Mammary epithelial cell (primary cell): Measurements from ENCODE around the gene ZNF804B.

Experiments used
- EZH2 ChIP-seq: IDR thresholded peaks from 2 replicates; pipeline ENCODE4 v1.6.1; 2012; ENCODE audit warnings: low read length, inconsistent platforms, borderline replicate concordance
- TF ChIP-seq, protein P1 (sequence below), 2 donors: IDR thresholded peaks in 1 of 2; conservative IDR thresholded peaks in 1 of 2; 2 replicates each; pipeline ENCODE4 v1.5.1; 2011 to 2012; ENCODE audit warnings: inconsistent platforms in 2 of 2, low read length in 2 of 2, mild to moderate bottlenecking in 2 of 2, control low read depth in 1 of 2, low read depth in 1 of 2; ENCODE audit not compliant: insufficient read depth in 1 of 2; ENCODE audit errors: extremely low read depth in 1 of 2

GRCh38 chr7:89339748-89340147 is 580.2 kb downstream of the ZNF804B start:
- TF ChIP-seq, protein P1, sequence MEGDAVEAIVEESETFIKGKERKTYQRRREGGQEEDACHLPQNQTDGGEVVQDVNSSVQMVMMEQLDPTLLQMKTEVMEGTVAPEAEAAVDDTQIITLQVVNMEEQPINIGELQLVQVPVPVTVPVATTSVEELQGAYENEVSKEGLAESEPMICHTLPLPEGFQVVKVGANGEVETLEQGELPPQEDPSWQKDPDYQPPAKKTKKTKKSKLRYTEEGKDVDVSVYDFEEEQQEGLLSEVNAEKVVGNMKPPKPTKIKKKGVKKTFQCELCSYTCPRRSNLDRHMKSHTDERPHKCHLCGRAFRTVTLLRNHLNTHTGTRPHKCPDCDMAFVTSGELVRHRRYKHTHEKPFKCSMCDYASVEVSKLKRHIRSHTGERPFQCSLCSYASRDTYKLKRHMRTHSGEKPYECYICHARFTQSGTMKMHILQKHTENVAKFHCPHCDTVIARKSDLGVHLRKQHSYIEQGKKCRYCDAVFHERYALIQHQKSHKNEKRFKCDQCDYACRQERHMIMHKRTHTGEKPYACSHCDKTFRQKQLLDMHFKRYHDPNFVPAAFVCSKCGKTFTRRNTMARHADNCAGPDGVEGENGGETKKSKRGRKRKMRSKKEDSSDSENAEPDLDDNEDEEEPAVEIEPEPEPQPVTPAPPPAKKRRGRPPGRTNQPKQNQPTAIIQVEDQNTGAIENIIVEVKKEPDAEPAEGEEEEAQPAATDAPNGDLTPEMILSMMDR (conservative IDR thresholded peaks at IDR 0.05 in 1 of 2, IDR thresholded peaks at IDR 0.05 in 1 of 2; ENCODE audit: extremely low read depth in 1 of 2, insufficient read depth in 1 of 2, low read depth in 1 of 2, low read length in 2 of 2) = no peak
- no peak for TF ChIP-seq EZH2
